ENCODE measurements around the gene COLQ.
"Not testable (repeated sequence)": the region's sequence is repeated elsewhere in the genome, so short reads cannot be mapped to it uniquely, and the experiment has no call there.

COLQ gene

DNA sequence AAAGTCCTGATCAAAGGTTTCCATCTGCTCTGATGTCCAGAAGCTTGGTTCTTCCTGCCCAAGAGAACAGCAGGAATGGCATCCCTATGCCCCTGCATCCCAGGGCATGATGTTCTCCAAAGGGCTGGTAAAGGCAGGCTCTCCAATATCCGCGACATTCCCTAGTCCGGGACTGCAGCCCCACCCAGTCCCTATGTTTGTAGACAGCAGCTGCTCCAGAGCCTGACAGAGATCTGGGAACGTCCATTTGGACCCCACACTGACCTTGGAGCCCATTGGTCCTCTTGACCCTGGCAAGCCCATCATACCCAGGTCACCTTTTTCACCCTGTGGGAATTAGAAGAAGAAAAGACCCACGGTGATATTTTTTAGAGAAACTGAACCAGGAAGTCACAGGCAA is 46.3 kb downstream of the COLQ start:
- Histone ChIP-seq H3K4me3 (ENCODE audit: low read depth, low read length) (no peak overlapping the region), H3K36me3 (ENCODE audit: control insufficient read depth, insufficient read depth, low read length) (no peaks in the 10 kb centered on the region), H3K27me3 (ENCODE audit: control insufficient read depth, insufficient read depth, low read length) (no peaks in the 10 kb centered on the region), H3K4me1 (ENCODE audit: control insufficient read depth, insufficient read depth, low read length) (no peaks in the 10 kb centered on the region; the same call in 1 of the 2 replicates), H3K9me3 (ENCODE audit: control insufficient read depth, insufficient read depth, low read depth, low read length) (no peaks in the 10 kb centered on the region), H3K9ac (ENCODE audit: low read length) (no peak overlapping the region), H3K27ac (ENCODE audit: low read depth, low read length) (no peak overlapping the region)

DNA sequence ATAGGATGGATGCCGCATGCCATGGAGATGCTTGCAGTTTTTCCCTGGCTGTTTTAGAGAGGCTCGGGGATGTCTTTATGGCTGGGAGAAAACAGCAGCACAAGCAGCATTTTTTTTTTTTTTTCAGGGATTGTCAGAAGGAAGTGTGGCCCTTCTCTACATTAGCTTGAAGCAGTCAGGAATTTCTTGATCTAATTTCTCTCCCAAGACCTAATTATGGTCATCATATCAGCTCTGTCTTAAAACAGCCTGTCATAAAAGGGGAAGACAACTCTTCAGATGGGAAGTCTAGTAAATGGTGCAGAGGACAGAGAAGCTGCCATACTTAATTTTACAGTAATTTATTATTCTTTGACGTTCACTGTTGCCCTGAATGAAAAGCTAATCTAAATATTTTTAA is 49.6 kb downstream of the COLQ start:
- Histone ChIP-seq H3K36me3 (ENCODE audit: control insufficient read depth, insufficient read depth, low read length) (no peaks in the 10 kb centered on the region), H3K27me3 (ENCODE audit: control insufficient read depth, insufficient read depth, low read length) (no peaks in the 10 kb centered on the region), H3K4me1 (ENCODE audit: control insufficient read depth, insufficient read depth, low read length) (no peaks in the 10 kb centered on the region; the same call in 1 of the 2 replicates), H3K9me3 (ENCODE audit: control insufficient read depth, insufficient read depth, low read depth, low read length) (no peaks in the 10 kb centered on the region), H3K9ac (ENCODE audit: low read length) (no peak overlapping the region), H3K4me3 (ENCODE audit: low read depth, low read length) (no peak overlapping the region), H3K27ac (ENCODE audit: low read depth, low read length) (no peak overlapping the region)

DNA sequence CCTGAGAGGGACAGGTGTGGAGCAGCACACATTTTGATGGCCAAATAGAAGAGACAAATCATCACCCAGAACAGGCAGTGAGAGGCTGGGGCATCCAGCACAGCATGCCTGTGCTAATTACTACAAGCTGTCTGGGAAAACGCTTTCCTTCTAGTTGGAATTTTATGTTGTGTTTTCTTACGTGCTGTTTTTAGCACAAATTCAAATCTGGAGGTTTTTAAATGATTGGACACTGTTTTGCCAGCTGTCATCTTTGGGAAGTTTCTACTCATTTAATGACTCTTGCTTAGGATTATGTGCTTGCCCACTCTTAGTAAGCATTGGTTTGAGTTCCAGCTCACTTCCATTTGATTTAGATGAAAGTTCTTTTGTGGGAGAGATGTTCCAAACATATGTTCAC is 50.7 kb downstream of the COLQ start:
- Histone ChIP-seq H3K36me3 (ENCODE audit: control insufficient read depth, insufficient read depth, low read length) (no peaks in the 10 kb centered on the region), H3K9ac (ENCODE audit: low read length) (no peak overlapping the region), H3K4me3 (ENCODE audit: low read depth, low read length) (no peak overlapping the region), H3K27me3 (ENCODE audit: control insufficient read depth, insufficient read depth, low read length) (no peaks in the 10 kb centered on the region), H3K4me1 (ENCODE audit: control insufficient read depth, insufficient read depth, low read length) (no peaks in the 10 kb centered on the region; the same call in 1 of the 2 replicates), H3K27ac (ENCODE audit: low read depth, low read length) (no peak overlapping the region), H3K9me3 (ENCODE audit: control insufficient read depth, insufficient read depth, low read depth, low read length) (no peaks in the 10 kb centered on the region)

DNA sequence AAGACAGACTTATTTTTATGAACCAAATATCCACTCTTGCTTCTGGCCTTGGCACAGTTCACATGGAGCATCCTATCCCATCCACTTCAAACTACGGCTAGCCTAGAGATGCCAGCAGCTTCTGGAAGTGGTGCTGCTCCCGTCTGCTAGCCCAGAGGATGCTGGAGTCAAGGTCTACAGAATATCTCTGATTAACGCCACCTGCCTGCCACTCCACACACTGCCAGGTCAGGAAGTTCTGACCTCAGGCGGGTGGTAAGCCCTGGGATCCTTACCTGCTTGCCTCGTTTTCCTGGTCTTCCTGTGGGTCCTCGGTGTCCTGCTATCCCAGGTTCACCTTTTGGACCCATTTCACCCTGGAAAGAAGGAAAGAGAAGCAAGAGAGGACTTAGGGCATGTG is 51.2 kb downstream of the COLQ start:
- no peaks in the 10 kb centered on the region for H3K36me3 ChIP-seq (ENCODE audit: control insufficient read depth, insufficient read depth, low read length)
- no peaks in the 10 kb centered on the region for H3K9me3 ChIP-seq (ENCODE audit: control insufficient read depth, insufficient read depth, low read depth, low read length)
- H3K9ac ChIP-seq (ENCODE audit: low read length) = no peak overlapping the region
- H3K4me1 ChIP-seq (ENCODE audit: control insufficient read depth, insufficient read depth, low read length) = no peaks in the 10 kb centered on the region; the same call in 1 of the 2 replicates
- H3K4me3 ChIP-seq (ENCODE audit: low read depth, low read length) = no peak overlapping the region
- H3K27me3 ChIP-seq (ENCODE audit: control insufficient read depth, insufficient read depth, low read length) = no peaks in the 10 kb centered on the region
- no peak overlapping the region for H3K27ac ChIP-seq (ENCODE audit: low read depth, low read length)

DNA sequence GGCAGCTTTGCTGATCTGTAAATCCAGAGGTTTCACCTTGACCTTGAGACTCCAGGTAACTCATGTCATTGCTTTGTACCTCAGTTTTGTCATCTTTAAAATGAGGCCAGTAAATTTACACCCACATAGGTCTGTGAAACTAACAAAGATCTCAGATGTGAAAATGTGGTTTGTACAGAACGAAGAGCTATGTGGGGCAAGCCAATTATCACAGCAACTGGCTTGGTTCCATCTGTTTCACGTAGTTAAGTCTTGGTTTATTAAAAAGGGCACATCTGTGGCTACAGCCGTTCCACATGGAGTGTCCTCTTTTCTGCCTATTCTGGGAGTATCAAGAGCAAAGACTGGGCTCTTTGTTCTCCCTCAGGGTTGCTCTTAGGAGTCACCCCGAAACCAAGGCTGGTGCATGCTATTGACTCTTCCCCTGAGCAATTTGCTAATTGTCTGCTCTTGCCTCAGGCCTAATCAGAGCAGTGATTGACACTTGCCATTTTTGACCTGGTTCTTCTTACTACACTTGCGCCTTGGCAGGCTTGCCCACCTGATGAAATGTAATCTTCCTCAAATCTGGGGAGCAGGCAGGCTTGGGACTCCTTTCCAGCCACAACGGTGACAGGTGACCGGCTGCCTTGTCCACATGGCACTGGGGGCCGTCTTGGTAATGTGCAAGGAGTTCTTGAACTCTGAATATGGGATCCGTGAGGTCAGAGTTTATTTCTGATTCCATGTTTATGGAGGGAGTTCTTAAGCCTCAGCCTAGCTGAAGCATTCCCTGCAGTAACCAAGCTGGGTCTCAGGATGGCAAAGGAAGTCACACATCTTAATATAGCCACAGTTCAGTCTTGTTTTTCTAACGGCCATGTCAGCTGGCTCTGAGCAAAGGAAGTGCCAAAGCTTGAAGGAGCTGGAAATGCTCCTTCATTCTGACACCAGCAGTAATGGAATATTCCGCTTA is 54.0 kb downstream of the COLQ start:
- no peak overlapping the region for H3K9ac ChIP-seq (ENCODE audit: low read length)
- no peaks in the 10 kb centered on the region for H3K9me3 ChIP-seq (ENCODE audit: control insufficient read depth, insufficient read depth, low read depth, low read length)
- no peak overlapping the region for H3K4me3 ChIP-seq (ENCODE audit: low read depth, low read length)
- H3K4me1 ChIP-seq (ENCODE audit: control insufficient read depth, insufficient read depth, low read length) = no peaks in the 10 kb centered on the region
- H3K27me3 ChIP-seq (ENCODE audit: control insufficient read depth, insufficient read depth, low read length) = no peaks in the 10 kb centered on the region
- H3K27ac ChIP-seq (ENCODE audit: low read depth, low read length) = no peak overlapping the region
- H3K36me3 ChIP-seq (ENCODE audit: control insufficient read depth, insufficient read depth, low read length) = no peaks in the 10 kb centered on the region

DNA sequence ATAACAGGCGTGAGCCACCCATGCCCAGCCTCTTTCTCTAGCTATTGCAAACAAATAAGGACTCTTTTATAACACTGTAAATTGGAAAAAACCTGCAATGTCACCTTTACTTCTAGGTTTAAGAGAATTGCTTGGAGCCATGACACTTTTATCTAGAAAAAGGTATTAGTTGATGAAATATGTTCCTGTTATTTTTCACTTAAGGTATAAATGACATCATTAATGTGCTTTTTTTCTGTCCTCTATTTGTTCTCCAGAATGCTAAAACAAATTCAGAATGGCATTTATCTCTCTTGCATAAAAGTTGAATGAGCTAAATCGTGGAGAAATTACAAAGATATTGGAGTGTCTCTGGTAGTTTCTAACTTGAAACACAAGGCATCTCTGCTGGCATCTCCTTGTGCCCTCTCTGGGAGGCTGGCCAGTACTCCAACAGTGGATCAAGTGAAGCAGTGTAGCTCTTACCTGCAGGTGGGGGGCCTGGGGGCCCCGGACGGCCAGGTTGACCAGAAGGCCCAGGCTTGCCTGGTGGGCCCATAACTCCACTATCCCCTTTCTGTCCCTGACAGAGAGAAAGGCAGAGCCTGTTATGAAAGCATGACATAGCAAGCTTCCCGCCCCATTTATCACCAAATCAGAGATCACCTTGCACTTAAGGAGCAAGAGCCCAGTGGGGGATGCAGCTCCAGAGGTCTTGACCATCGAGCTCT is 55.5 kb downstream of the COLQ start:
- no peak overlapping the region for H3K4me3 ChIP-seq (ENCODE audit: low read depth, low read length)
- H3K9me3 ChIP-seq (ENCODE audit: control insufficient read depth, insufficient read depth, low read depth, low read length) = no peaks in the 10 kb centered on the region
- no peaks in the 10 kb centered on the region for H3K4me1 ChIP-seq (ENCODE audit: control insufficient read depth, insufficient read depth, low read length)
- H3K36me3 ChIP-seq (ENCODE audit: control insufficient read depth, insufficient read depth, low read length) = no peaks in the 10 kb centered on the region
- no peaks in the 10 kb centered on the region for H3K27me3 ChIP-seq (ENCODE audit: control insufficient read depth, insufficient read depth, low read length)
- H3K9ac ChIP-seq (ENCODE audit: low read length) = no peak overlapping the region
- no peak overlapping the region for H3K27ac ChIP-seq (ENCODE audit: low read depth, low read length)

DNA sequence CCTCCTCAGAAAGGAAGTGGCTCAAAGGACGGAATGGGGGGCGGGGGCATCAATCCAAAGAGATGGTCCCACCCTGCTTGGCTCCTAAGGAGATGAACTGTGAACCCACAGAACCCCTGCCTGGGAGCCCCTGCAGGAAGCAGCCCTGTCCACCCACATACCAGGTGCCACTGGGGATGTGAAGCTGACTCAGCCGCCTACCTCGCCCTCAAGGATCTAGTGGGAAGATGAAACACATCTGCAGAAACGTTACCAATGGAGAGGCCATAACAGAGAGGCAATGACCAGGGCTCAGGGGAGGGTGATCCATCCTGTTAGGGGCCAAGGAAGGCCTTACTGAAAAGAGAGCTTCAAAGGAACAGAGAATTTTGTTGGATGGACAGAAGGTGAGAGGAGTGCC is 59.1 kb downstream of the COLQ start:
- H3K9me3 ChIP-seq (ENCODE audit: control insufficient read depth, insufficient read depth, low read depth, low read length) = no peaks in the 10 kb centered on the region
- H3K4me3 ChIP-seq (ENCODE audit: low read depth, low read length) = no peak overlapping the region
- no peak overlapping the region for H3K9ac ChIP-seq (ENCODE audit: low read length)
- H3K27ac ChIP-seq (ENCODE audit: low read depth, low read length) = no peak overlapping the region
- no peaks in the 10 kb centered on the region for H3K36me3 ChIP-seq (ENCODE audit: control insufficient read depth, insufficient read depth, low read length)
- H3K27me3 ChIP-seq (ENCODE audit: control insufficient read depth, insufficient read depth, low read length) = no peaks in the 10 kb centered on the region
- no peaks in the 10 kb centered on the region for H3K4me1 ChIP-seq (ENCODE audit: control insufficient read depth, insufficient read depth, low read length)

DNA sequence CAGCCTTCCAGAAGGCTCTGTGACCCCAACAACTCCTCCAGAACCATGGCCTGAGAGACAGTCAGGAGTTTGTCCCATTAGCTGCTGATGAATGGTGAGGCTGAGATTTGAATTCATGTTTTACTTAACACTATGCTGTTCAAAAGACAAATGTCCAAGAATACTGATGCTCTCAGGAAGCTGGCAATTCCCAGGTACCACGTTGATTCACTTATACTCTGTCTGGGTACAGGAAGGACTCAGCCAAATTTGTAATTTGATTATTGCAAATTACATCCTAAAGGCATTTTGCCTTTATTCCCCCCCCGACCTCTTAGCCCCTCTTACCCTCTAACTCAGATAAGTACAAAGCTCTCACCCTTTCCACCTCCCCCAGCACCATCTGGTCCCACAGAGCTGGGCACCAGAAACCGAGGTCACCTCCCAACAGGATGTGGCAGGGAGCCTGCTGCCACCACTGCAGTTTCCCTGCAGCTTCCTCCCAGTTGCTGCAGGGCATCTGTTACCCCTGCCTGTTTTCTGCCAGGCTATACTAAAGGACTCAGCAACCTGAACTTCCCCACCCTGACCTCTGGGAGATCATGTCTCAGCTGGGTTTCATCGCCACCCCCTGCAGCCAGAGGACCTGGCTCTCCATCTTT is 60.5 kb downstream of the COLQ start:
- no peaks in the 10 kb centered on the region for H3K9me3 ChIP-seq (ENCODE audit: control insufficient read depth, insufficient read depth, low read depth, low read length)
- no peaks in the 10 kb centered on the region for H3K27me3 ChIP-seq (ENCODE audit: control insufficient read depth, insufficient read depth, low read length)
- H3K4me1 ChIP-seq (ENCODE audit: control insufficient read depth, insufficient read depth, low read length) = no peaks in the 10 kb centered on the region
- H3K9ac ChIP-seq (ENCODE audit: low read length) = no peak overlapping the region
- no peak overlapping the region for H3K4me3 ChIP-seq (ENCODE audit: low read depth, low read length)
- H3K27ac ChIP-seq (ENCODE audit: low read depth, low read length) = no peak overlapping the region
- no peaks in the 10 kb centered on the region for H3K36me3 ChIP-seq (ENCODE audit: control insufficient read depth, insufficient read depth, low read length)

DNA sequence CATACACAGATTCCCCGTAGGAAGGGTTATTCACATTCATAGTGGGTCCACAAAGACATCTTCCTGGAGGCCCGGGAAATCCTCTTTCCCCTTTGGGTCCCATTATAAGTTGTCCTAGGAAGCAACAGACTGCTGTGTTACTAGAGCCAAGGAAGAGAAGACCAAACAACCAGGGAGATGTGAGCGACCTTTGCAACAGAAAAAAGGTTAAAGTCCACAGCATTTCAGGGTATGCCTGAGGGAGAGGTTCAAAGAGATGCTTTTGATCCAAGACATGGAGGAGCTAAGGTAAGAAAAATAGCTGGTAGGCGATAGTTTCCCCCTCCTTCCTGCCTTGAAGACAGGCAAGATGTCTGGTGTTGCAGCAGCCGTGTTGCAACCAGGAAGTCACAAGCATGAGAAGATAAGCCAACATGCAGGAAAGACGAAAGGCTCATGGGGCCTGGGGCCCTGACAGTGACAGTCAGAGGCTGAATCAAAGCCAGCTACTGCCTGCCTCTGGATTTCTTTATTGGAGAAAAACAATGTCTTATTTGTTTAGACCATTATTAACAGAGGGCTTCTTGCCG is 63.2 kb downstream of the COLQ start:
- Histone ChIP-seq H3K9me3 (ENCODE audit: control insufficient read depth, insufficient read depth, low read depth, low read length) (no peaks in the 10 kb centered on the region), H3K27me3 (ENCODE audit: control insufficient read depth, insufficient read depth, low read length) (no peaks in the 10 kb centered on the region), H3K27ac (ENCODE audit: low read depth, low read length) (no peak overlapping the region), H3K4me3 (ENCODE audit: low read depth, low read length) (no peak overlapping the region), H3K9ac (ENCODE audit: low read length) (no peak overlapping the region), H3K4me1 (ENCODE audit: control insufficient read depth, insufficient read depth, low read length) (no peaks in the 10 kb centered on the region), H3K36me3 (ENCODE audit: control insufficient read depth, insufficient read depth, low read length) (no peaks in the 10 kb centered on the region)

DNA sequence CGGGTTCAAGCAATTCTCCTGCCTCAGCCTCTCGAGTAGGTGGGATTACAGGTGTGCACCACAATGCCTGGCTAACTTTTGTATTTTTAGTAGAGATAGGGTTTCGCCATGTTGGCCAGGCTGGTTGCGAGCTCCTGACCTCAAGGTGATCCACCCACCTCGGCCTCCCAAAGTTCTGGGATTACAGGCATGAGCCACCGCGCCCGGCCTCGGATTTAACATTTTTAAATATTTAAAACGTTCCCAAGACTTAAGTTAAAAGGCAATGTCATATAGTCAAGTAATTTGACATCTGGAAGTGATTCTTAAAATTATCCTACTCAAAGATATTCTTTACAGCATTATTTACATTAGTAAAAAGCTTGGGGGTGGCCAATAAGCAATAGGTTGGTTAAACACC is 64.6 kb downstream of the COLQ start:
- H3K4me3 ChIP-seq (ENCODE audit: low read depth, low read length); H3K27me3 ChIP-seq (ENCODE audit: control insufficient read depth, insufficient read depth, low read length); H3K9me3 ChIP-seq (ENCODE audit: control insufficient read depth, insufficient read depth, low read depth, low read length); H3K4me1 ChIP-seq (ENCODE audit: control insufficient read depth, insufficient read depth, low read length); H3K9ac ChIP-seq (ENCODE audit: low read length); H3K27ac ChIP-seq (ENCODE audit: low read depth, low read length); H3K36me3 ChIP-seq (ENCODE audit: control insufficient read depth, insufficient read depth, low read length): not testable (repeated sequence)

Measured in HUES6 (cell line).